GM18519 (cell line): ENCODE data around the gene KCNC4.

Experiments used
- ATAC-seq: cut with Tn5 transposase; IDR thresholded peaks from one replicate; pipeline ENCODE4 v1.9.1; 2021; ENCODE audit warnings: mild to moderate bottlenecking, moderate library complexity; ENCODE audit not compliant: unreplicated experiment, low FRiP score

Gene KCNC4

DNA sequence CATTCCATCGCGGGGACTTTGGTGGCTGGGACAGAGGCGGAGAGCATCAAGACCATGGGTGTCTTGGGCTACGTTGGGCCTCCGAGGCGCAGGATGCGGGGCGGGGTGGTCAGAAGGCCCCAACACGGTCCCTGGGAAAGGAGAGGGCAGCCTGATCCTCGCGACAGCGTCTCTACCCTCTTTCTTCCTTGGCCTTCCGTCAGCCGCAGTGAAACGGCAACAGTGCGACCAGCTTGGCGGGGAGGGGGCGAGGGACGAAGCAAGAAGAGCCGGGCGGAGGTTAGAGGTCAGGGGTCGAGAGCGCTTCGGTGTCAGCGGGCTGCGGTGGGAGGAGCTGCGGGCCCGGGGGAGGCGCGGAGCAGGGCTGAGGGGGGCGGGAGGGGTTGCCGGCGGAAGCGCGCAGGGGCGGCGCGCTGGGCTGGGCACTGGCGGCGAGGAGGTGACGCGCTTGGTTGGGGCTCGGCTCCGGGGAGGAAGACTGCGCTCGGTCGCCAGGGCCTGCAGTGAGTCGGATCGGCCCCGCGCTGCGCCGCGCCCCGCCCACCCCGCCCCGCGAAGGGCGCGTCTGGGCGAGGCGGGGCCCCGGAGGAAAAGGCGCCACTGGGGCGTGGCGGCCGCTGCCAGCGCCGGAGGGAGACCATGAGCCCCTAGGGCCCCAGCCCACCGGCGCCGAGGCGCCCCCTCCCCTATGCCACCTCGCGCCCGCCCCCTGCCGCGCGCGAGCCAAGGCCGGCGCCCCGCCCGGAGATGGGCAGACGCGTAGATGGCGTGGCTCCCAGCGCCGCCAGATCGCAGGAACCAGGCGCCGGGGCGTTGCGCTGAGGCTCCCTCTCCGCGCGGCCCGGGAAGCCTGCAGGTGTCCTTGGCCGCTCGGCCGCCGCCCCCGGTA is at the start of gene KCNC4:
KCNC4 (plus strand) TSS at position 600 of the 889 bp plus-strand sequence. CDS start 1,186 bp downstream, outside the sequence.
- ATAC-seq: peak; percentile 62

DNA sequence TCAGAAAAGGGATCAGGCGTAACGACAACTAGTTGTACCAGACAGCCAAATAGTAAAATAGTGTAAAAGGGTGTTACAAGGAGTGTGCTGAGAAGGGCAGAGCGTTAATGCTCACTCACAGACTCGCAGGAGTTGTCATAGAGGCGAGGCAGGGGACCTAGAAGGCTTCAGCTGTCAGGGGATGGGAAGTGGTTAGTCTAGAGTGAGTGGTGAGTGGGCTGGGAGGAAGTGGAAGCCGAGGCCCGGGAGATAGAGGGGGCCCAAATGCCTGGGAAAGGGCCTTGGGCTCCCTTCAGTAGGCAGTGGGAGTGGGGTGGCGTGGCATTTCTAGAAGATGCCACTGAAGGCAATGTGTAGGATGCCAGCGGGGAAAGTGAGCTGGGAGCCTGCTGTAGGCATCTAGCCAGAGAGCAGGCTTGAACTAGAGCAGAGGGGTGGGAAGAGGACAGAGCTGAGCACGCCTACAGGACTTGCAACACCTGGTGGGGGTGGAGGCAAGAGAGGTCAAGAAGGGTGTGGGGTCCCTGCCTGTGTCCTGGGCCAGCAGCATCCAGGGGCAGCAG is 49.5 kb upstream of the KCNC4 start:
- ATAC-seq: no peak

DNA sequence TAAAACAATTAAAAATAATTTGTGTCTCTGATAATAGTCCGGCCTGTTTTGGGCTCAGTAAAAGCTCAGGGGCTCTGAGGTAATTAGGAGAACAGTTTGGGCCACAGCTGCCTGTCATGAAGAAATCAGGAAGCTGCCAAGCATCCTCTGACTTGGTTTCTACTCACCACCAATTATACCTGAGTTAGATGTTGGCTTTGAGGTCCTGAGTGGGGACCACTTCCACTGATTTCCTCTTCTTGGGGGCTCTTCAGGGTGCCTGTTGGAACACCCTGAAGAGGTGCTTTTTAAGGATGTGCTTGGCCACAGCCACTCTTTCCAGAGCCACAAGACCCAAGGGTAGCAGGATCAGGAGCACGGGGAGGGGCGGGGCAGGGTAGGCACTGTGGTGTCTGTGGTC is 48.9 kb upstream of the KCNC4 start:
- no peak for ATAC-seq

DNA sequence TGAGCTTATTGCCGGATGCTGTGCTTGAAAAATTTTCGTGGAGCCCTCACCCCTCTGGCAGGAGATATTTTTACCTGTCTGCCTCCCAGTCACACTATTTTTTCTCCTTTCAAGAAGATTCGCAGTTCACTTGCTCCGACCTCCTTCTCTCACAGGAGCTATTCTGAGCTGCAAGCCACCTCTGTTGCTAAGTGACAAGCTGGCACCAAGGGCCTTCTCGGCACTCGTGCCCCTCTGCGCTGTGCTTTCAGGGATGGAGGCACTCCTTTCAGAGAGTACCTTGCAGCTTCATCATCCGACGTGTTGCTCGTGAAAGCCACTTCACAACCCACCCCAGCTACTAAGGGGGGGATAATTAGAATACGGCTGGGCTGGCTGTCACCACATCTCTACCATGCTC is 48.3 kb upstream of the KCNC4 start:
- no peak for ATAC-seq

DNA sequence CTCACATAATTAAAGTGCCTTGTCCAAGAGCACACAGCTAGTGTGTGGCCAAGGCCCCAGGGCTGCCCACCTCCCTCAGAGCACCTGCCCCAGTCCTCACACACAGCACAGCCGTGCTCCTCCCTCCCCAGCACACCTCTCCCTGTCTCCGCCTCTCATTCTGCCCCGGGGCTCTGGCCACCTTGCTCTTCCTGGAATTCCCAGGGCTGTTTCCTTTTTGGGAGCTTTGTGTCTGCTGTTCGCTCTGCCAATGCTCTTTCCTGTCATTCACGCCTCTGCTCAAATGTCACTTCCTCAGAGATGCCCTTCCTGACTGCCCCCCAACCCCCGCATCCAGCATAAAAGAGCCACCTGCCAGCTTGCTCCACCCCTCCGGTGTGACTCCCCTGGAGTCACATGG is 46.5 kb upstream of the KCNC4 start:
- ATAC-seq: no peak

DNA sequence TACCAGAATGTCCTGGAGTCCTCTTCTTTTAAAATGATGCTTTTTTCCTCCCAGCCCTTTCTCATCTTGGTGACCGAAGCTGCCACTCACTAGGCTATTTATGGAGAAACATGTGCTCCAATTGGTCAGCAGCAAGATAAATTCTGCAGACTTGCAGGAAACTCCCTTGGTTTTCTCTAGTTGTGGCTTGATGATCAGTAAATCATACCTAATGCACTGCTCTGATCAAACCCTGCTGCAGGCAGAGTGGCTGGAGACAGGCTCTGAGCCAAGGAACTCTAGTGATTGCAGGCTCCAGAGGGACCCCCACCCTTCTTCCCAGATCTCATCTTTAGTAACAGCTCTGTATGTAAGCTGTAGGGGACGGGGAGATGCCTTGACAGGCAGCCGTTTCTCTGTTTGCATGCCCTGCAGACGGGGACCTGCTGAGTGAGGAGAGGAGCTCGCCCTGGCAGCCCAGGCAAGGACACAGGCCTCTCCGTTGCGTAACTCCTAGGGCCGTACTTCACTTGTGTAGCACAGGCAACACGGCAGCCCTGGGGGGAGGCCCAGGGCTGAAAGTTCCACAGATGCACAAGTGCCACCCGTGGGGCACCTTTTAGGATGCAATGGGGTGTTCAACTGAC is 45.3 kb upstream of the KCNC4 start:
- no peak for ATAC-seq

DNA sequence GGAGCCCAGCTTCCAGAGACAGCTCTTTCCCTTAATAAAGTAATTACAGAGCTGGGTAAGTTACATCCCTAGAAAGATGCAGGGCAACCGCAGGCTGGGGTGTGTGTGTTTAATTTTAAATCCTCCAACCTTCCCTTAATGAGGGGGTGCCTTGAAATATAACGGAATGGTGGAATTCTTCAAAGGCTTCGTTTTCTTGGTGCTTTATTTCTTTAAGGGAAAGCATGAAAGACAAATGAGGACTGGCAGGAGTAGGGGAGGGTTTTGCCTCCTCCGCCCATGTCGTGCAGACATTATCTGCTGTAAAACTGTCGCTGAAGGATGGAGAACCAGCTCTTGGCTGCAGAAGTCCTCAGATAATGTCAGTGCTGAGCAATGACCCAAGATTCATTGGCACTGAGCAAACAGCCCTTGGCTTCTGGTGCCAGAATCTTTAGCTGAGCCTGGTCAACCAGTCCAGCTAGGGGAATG is 44.3 kb upstream of the KCNC4 start:
- ATAC-seq: no peak

DNA sequence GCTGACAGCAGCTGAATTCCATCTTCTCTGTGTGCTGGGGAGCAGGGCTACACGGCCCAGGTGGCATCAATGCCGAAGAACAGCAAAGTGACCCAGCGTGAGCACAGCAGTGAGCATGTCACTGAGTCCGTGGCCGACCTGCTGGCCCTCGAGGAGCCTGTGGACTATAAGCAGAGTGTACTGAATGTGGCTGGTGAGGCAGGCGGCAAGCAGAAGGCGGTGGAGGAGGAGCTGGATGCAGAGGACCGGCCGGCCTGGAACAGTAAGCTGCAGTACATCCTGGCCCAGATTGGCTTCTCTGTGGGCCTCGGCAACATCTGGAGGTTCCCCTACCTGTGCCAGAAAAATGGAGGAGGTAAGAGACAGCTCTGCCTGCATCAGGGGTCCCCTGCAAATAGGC is 43.3 kb upstream of the KCNC4 start:
- no peak for ATAC-seq

DNA sequence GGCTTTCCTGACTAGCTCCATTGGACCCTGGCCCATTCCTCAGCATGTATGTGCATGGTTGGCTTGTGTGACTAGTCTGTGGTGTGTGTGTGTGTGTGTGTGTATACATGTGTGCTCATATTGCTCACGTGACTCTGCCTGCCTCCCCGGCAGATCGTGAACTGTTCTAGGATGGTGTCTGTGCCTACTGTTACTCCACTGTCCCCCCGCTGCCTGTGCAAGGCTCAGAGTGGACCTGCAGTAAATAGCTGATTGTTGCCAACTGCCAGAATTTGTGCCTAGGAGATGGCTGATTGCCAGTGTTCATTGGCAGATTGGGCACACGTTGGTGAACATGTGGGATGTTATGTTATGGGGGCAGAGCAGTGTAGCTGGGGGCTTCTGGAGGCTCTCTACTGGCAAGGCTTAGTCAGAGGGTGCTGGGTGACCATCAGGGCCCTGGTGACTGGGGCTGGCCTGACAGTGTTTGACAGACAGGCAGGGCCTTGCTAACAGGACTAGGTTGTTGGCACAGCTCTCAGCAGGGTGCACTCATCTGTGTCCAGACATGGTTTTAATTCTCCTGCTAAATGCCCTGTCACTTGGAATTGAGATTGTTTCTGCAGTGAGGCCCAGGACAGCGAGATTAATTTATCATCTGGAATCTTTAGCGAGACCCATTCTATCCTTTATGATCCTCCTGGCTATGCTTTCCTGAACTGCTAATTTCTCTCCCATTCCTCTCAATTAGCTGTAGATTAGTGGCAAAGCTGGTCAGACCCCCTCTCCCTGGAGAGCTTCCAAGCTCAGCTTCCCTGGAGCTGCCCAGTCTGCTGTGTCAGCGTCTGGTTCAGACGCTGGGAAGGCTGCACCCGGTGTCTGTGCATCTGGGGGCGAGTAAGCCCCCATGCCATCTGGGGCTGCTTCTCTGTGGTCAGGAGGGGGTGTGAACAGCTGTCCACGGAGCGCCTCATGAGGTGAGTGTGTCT is 39.1 kb upstream of the KCNC4 start:
- no peak for ATAC-seq

DNA sequence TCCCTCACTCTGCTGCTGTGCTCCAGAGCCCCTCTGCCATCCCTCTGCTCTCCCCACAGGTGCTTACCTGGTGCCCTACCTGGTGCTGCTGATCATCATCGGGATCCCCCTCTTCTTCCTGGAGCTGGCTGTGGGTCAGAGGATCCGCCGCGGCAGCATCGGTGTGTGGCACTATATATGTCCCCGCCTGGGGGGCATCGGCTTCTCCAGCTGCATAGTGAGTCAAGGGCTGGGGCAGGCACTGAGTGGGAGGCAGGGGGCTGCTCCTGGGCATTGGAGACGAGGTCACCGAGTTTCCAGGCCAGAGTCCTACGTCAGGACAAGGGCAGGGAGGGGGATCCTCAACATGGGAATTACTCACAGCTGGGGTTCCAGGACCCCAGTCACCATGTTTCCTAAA is 38.1 kb upstream of the KCNC4 start:
- no peak for ATAC-seq

DNA sequence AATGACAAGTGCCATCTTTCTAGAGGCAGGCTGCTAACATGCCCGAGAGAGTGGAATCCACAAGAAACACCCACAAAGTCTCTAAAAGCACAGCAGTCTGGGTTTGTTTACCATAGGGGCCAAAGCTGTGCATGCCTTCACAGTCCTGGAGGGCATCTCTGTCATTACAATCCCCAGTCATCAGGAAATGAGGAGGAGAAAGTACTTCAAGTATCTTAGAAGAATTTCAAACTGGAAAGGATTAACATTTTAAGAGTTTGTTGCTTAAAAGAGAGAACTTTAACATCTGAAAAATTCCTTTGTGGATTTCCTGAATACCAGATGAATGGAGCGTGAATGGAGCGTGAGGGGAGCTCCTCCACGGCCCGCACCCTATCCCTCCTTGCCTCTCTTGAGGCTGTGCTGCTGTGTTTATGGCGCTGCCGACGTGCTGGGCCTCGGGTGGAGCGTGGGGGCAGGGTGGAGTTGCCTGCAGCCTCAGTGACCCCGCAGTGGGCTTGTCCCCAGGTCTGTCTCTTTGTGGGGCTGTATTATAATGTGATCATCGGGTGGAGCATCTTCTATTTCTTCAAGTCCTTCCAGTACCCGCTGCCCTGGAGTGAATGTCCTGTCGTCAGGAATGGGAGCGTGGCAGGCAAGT is 36.5 kb upstream of the KCNC4 start:
- no peak for ATAC-seq

DNA sequence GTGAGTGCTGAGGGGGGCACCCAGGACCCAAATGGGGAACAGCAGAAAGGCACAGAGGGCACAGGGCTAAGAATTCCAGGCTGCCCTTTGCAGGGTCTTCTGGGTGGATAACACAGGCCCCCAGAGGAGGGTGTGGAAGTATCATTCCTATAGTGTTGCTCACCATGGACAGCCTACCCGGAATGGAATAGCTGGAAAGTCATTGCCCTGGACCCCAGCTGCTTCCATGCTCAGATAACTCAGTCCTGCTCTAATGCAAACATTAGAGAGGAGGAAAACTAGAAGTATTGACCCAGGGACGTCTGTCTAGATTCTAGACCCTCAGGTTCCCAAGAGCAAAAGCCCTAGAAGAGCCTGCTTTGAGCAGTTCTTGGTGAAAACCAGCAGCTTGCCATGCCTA is 35.2 kb upstream of the KCNC4 start:
- no peak for ATAC-seq

DNA sequence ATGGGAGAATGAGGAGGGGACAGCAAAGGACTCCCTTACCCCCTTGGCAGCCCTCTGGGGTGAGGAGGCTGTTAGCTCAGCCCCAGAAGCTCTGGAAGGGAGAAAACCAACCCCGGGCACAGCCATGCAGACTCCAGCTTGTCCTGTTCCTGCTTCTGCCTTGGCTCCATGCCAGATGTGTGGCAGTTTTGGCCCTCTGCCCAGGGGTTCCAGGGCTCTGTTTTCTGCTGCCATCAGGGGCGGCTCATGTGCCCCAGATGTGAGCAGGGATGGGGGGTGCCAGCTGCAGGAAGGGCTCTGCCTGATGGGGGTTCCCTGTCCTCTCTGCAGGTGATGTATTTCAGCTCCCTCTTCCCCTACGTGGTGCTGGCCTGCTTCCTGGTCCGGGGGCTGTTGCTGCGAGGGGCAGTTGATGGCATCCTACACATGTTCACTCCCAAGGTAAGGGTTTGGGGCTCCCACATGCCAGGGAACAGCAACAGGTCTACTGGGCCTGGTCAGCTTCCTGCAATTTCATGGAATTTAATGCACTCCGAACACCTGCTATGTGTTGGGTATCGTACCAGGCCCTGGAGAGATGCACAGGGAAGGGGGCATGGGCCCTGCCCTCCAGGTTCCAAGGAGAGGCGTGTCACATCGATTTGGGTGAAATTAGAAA is 33.7 kb upstream of the KCNC4 start:
- no peak for ATAC-seq

DNA sequence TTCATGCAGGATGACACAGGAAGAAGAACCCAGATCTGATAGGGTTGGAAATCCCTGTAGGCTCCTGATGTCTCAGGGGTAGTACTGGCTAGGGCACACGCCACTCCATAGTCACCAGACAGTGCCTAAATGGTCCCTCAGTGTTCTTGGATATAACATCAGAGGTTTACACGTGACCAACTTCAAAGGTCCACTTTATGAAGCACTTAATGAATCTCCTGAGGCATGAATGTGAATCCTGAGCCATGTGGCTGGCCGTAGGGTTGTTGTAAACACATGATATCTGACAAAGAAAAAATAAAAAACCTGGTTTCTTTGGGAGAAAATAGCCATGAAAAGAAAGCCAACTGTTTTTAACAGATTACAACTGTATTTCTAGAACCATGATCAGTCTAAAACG is 32.3 kb upstream of the KCNC4 start:
- no peak for ATAC-seq

DNA sequence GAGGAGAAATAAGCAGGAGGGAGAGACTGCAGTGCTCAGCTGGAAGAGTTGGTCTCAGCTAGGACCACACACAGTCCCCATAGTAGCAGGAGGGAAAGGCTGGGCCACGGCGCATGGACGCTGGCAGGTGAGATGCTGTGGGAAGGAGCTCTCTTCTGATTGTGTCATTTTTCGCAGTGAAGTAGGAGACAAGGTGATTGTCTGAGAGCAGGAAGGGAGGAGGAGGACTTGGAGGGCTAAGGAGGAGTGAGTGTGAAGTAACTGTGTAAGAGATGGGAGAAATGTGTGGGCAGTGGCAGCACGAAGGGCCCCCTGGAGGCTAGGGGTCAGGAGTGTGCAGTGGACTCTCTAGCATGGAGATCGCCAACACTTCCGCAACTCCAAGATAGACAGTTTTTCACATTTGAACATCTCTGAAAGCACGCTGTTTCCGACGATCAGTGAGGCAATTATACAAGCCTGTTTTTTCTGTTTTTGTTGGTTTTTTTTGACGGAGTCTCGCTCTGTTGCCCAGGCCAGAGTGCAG is 26.4 kb upstream of the KCNC4 start:
- no peak for ATAC-seq

DNA sequence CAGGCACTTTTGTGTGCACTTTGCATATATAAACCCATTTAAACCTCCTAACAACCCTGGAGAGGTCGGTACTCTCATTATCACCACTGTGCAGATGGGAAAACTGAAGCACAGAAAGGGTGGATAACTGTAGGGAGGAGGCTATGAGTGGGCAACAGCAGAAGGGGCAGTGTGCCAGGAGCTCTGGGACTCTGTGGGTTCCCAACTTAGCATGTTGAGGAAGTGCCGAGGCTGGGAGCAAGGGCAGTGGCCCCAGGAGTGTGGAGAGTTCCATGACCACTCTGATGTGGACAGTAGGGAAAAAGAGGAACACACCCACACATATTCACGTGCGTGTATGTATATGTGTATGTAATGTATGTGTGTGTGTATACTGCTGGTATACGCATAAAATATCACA is 25.7 kb upstream of the KCNC4 start:
- ATAC-seq: no peak

DNA sequence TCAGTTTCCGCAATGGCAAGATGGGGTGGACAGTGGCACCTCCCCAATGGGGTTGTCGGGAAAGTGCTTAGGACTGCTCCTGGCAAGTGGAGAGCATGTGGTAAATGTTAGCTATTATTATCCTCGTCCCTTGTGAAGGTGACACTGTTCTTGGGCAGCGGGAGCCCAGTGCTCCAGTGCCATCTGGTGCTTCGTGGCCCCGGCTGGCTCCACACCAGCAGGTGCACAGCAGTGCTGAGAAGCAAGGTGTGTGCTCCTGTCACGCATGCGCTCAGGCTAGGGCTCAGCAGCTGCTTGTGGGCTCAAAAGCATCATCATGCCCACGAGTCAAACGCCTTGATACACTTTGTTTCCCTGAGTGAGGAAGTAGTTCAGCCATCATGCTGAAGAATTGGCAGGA is 24.9 kb upstream of the KCNC4 start:
- no peak for ATAC-seq

DNA sequence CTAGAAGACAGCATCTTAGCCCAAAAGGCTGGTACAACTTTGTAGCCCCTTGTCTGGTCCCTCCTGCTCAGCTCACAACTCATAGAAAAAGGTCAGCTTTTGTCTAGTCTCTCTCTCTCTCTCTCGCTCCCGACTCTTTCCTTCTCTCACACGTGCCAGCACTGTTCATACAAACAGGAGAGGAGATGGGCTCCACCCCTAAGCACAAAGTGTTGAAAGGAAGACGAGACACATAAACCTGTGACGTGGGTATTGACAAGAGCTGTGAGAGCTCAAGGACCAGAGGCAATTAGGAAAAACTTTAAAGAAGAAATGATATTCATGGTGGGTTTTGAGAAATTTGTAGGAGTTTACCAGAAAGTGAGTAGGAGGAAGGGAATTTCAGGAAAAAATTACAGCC is 23.6 kb upstream of the KCNC4 start:
- no peak for ATAC-seq

DNA sequence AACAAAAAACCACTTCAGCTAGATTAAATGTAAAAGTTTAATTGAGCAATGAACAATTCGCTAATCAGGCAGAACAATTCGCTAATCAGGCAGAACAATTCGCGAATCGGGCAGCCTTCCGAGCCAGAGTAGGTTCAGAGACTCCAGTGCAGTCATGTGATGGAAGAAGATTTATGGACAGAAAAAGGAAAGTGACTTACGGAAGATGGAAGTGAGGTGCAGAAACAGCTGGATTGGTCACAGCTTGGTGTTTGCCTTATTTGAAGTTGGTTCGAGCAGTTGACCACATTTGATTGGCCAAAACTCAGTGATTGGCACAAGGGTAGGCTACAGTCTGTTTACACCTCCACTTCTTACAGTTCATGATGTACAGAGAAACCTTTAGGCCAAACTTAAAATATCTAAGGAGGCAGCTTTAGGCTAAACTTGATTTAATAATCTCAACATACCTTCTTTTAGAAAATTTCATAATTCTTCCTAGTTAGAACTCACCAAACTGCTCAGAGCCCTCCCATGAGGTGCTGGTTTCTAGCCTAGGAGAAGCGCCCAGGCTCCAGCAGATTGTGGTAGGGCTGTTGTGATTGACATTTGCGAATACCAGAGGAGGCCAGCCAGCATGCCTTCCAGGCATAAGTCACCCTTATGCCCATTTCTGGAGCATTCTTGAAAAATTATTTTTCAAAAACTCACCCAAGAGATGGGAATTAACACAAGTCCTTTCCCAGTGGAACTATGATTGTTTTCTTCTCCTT is 22.8 kb upstream of the KCNC4 start:
- ATAC-seq: no peak
